ENCODE data around the gene EIF2AK2. TPM values are rescaled to one million over a fixed set of nuclear protein-coding genes. Genes with fewer than 3 reads are reported as not detected.

EIF2AK2 gene
- total and polyA plus RNA-seq, 4 experiments from 2014 or later, result 14.6 to 44.1 (median 30.2) TPM

- no peak overlapping the region for H3K4me3 ChIP-seq (ENCODE audit: low read length in 2 of 2)
- Mint-ChIP-seq H3K27ac (no peak overlapping the region), H3K36me3 (no peaks in the 10 kb centered on the region), H3K27me3 (peaks cover 7 to 9% of the 10 kb centered on the region in 2 donors), H3K4me1 (no peaks in the 10 kb centered on the region), H3K4me3 (no peak overlapping the region), H3K9me3 (no peaks in the 10 kb centered on the region)
- no peaks in the 10 kb centered on the region for H3K27me3 ChIP-seq (ENCODE audit: insufficient read depth, low read length)
- CTCF ChIA-PET (ENCODE audit: partially characterized antibody), result no interaction called here
- intact Hi-C loops (cut with micrococcal nuclease), result no loop called here
- POLR2A ChIA-PET (ENCODE audit: partially characterized antibody), result no interaction called here
- H3K27ac ChIP-seq (ENCODE audit: low read depth, low read length), result no peak overlapping the region
- DNase-seq, result no peak
- no peaks in the 10 kb centered on the region for H3K36me3 ChIP-seq (ENCODE audit: insufficient read depth, low read length)
- H3K9me3 ChIP-seq (ENCODE audit: control insufficient read depth in 1 of 2, low read length in 2 of 2), result no peaks in the 10 kb centered on the region
- no peaks in the 10 kb centered on the region for H3K4me1 ChIP-seq (ENCODE audit: insufficient read depth, low read length)
These were observed 33.5 kb upstream of the EIF2AK2 start for GRCh38 chr2:37190290-37190689.

- Histone ChIP-seq H3K36me3 (ENCODE audit: insufficient read depth, low read length) (no peaks in the 10 kb centered on the region), H3K9me3 (ENCODE audit: control insufficient read depth in 1 of 2, low read length in 2 of 2) (no peaks in the 10 kb centered on the region), H3K4me1 (ENCODE audit: insufficient read depth, low read length) (no peaks in the 10 kb centered on the region), H3K27me3 (ENCODE audit: insufficient read depth, low read length) (no peaks in the 10 kb centered on the region), H3K27ac (ENCODE audit: low read depth, low read length) (no peak overlapping the region), H3K4me3 (ENCODE audit: low read length in 2 of 2) (no peak overlapping the region)
- POLR2A ChIA-PET (ENCODE audit: partially characterized antibody), result no interaction called here
- intact Hi-C loops (cut with micrococcal nuclease), result no loop called here
- no peak overlapping the region for H3K27ac Mint-ChIP-seq
- no peak for DNase-seq
- peaks cover 7 to 9% of the 10 kb centered on the region in 2 donors for H3K27me3 Mint-ChIP-seq
- H3K36me3 Mint-ChIP-seq, result no peaks in the 10 kb centered on the region
- no peaks in the 10 kb centered on the region for H3K4me1 Mint-ChIP-seq
- H3K9me3 Mint-ChIP-seq, result no peaks in the 10 kb centered on the region
- CTCF ChIA-PET (ENCODE audit: partially characterized antibody), result interaction anchor here (0.9 to 1.6 kb wide), 2 partner anchors 8 to 21 kb away, joined by 3 read pairs; no protein-coding TSS in a partner anchor
- H3K4me3 Mint-ChIP-seq, result no peak overlapping the region
These were observed 32.8 kb upstream of the EIF2AK2 start for GRCh38 chr2:37189452-37190153.

GRCh38 chr2:37188570-37188969 lies 31.8 kb upstream of the EIF2AK2 start, which contains the start of gene SULT6B1:
SULT6B1 (minus strand) TSS chr2:37188670; CDS start chr2:37188640, 30 bp downstream.
- Histone ChIP-seq H3K36me3 (ENCODE audit: insufficient read depth, low read length) (no peaks in the 10 kb centered on the region), H3K27ac (ENCODE audit: low read depth, low read length) (no peak within 1 kb of the TSS), H3K4me1 (ENCODE audit: insufficient read depth, low read length) (no peaks in the 10 kb centered on the region), H3K4me3 (ENCODE audit: low read length in 2 of 2) (no peak within 1 kb of the TSS), H3K9me3 (ENCODE audit: control insufficient read depth in 1 of 2, low read length in 2 of 2) (no peaks in the 10 kb centered on the region), H3K27me3 (ENCODE audit: insufficient read depth, low read length) (no peaks in the 10 kb centered on the region)
- Mint-ChIP-seq H3K4me1 (no peaks in the 10 kb centered on the region), H3K9me3 (no peaks in the 10 kb centered on the region), H3K4me3 (peak within 1 kb of the TSS in 1 of 8 donors; percentile 4), H3K27ac (no peak within 1 kb of the TSS), H3K36me3 (no peaks in the 10 kb centered on the region), H3K27me3 (peaks cover 7 to 9% of the 10 kb centered on the region in 2 donors)
- intact Hi-C loops (cut with micrococcal nuclease), result no loop called here
- ChIA-PET POLR2A (ENCODE audit: partially characterized antibody) (no interaction called here), CTCF (ENCODE audit: partially characterized antibody) (interaction anchor here (1.6 kb wide), 1 partner anchor 9 kb away, joined by 3 read pairs; no protein-coding TSS in a partner anchor)
- no peak for DNase-seq

GRCh38 chr2:37181726-37182684 lies 25.2 kb upstream of the EIF2AK2 start:
- intact Hi-C loops (cut with micrococcal nuclease), result no loop called here
- POLR2A ChIA-PET (ENCODE audit: partially characterized antibody), result interaction anchor here (1.0 kb wide), 1 partner anchor 9 kb away, joined by 3 read pairs; no protein-coding TSS in a partner anchor
- Histone ChIP-seq H3K27ac (ENCODE audit: low read depth, low read length) (no peak overlapping the region), H3K27me3 (ENCODE audit: insufficient read depth, low read length) (peaks cover 5% of the 10 kb centered on the region), H3K4me1 (ENCODE audit: insufficient read depth, low read length) (no peaks in the 10 kb centered on the region), H3K4me3 (ENCODE audit: low read length in 2 of 2) (no peak overlapping the region), H3K9me3 (ENCODE audit: control insufficient read depth in 1 of 2, low read length in 2 of 2) (no peaks in the 10 kb centered on the region), H3K36me3 (ENCODE audit: insufficient read depth, low read length) (no peaks in the 10 kb centered on the region)
- Mint-ChIP-seq H3K4me1 (no peaks in the 10 kb centered on the region), H3K9me3 (no peaks in the 10 kb centered on the region), H3K27ac (no peak overlapping the region), H3K27me3 (peaks cover 11 to 14% of the 10 kb centered on the region in 2 donors), H3K36me3 (no peaks in the 10 kb centered on the region), H3K4me3 (peak overlapping the region in 1 of 8 donors; percentile 17)
- CTCF ChIA-PET (ENCODE audit: partially characterized antibody), result interaction anchor here (0.6 to 1.9 kb wide), 3 partner anchors 9 to 13 kb away, joined by 3 to 4 read pairs (median 4); no protein-coding TSS in a partner anchor
- DNase-seq, result no peak

- no peak for DNase-seq
- intact Hi-C loops (cut with micrococcal nuclease), result no loop called here
- Mint-ChIP-seq H3K36me3 (no peaks in the 10 kb centered on the region), H3K27me3 (peaks cover 3 to 9% of the 10 kb centered on the region in 2 donors), H3K9me3 (no peaks in the 10 kb centered on the region), H3K27ac (no peak overlapping the region), H3K4me1 (no peaks in the 10 kb centered on the region), H3K4me3 (no peak overlapping the region)
- ChIA-PET POLR2A (ENCODE audit: partially characterized antibody) (no interaction called here), CTCF (ENCODE audit: partially characterized antibody) (interaction anchor here (1.1 to 1.9 kb wide), 2 partner anchors 12 to 697 kb away, joined by 3 to 4 read pairs; no protein-coding TSS in a partner anchor)
- Histone ChIP-seq H3K27ac (ENCODE audit: low read depth, low read length) (no peak overlapping the region), H3K4me1 (ENCODE audit: insufficient read depth, low read length) (no peaks in the 10 kb centered on the region), H3K27me3 (ENCODE audit: insufficient read depth, low read length) (peaks cover 5% of the 10 kb centered on the region), H3K9me3 (ENCODE audit: control insufficient read depth in 1 of 2, low read length in 2 of 2) (no peaks in the 10 kb centered on the region), H3K36me3 (ENCODE audit: insufficient read depth, low read length) (no peaks in the 10 kb centered on the region), H3K4me3 (ENCODE audit: low read length in 2 of 2) (no peak overlapping the region)
These were observed 23.9 kb upstream of the EIF2AK2 start for GRCh38 chr2:37180640-37181039.

- POLR2A ChIA-PET (ENCODE audit: partially characterized antibody), result no interaction called here
- Mint-ChIP-seq H3K27ac (no peak overlapping the region), H3K4me3 (no peak overlapping the region), H3K27me3 (peaks cover 3 to 9% of the 10 kb centered on the region in 2 donors), H3K36me3 (no peaks in the 10 kb centered on the region), H3K9me3 (no peaks in the 10 kb centered on the region), H3K4me1 (no peaks in the 10 kb centered on the region)
- no peaks in the 10 kb centered on the region for H3K4me1 ChIP-seq (ENCODE audit: insufficient read depth, low read length)
- CTCF ChIA-PET (ENCODE audit: partially characterized antibody), result interaction anchor here (1.1 kb wide), 1 partner anchor 697 kb away, joined by 3 read pairs; no protein-coding TSS in a partner anchor
- no peak overlapping the region for H3K27ac ChIP-seq (ENCODE audit: low read depth, low read length)
- no peaks in the 10 kb centered on the region for H3K36me3 ChIP-seq (ENCODE audit: insufficient read depth, low read length)
- intact Hi-C loops (cut with micrococcal nuclease), result no loop called here
- no peak for DNase-seq
- H3K4me3 ChIP-seq (ENCODE audit: low read length in 2 of 2), result no peak overlapping the region
- no peaks in the 10 kb centered on the region for H3K9me3 ChIP-seq (ENCODE audit: control insufficient read depth in 1 of 2, low read length in 2 of 2)
- peaks cover 5% of the 10 kb centered on the region for H3K27me3 ChIP-seq (ENCODE audit: insufficient read depth, low read length)
These were observed 23.3 kb upstream of the EIF2AK2 start for GRCh38 chr2:37180006-37180639.

GRCh38 chr2:37173741-37174140 lies 17.0 kb upstream of the EIF2AK2 start:
- no peaks in the 10 kb centered on the region for H3K4me1 Mint-ChIP-seq
- no peak overlapping the region for H3K27ac Mint-ChIP-seq
- Histone ChIP-seq H3K27me3 (ENCODE audit: insufficient read depth, low read length) (no peaks in the 10 kb centered on the region), H3K27ac (ENCODE audit: low read depth, low read length) (no peak overlapping the region), H3K4me3 (ENCODE audit: low read length in 2 of 2) (no peak overlapping the region), H3K36me3 (ENCODE audit: insufficient read depth, low read length) (no peaks in the 10 kb centered on the region), H3K9me3 (ENCODE audit: control insufficient read depth in 1 of 2, low read length in 2 of 2) (no peaks in the 10 kb centered on the region), H3K4me1 (ENCODE audit: insufficient read depth, low read length) (no peaks in the 10 kb centered on the region)
- intact Hi-C loops (cut with micrococcal nuclease), result no loop called here
- ChIA-PET CTCF (ENCODE audit: partially characterized antibody) (no interaction called here), POLR2A (ENCODE audit: partially characterized antibody) (no interaction called here)
- H3K4me3 Mint-ChIP-seq, result no peak overlapping the region
- no peak for DNase-seq
- no peaks in the 10 kb centered on the region for H3K36me3 Mint-ChIP-seq
- H3K9me3 Mint-ChIP-seq, result no peaks in the 10 kb centered on the region
- H3K27me3 Mint-ChIP-seq, result no peaks in the 10 kb centered on the region

Data from CD4-positive, alpha-beta memory T cell (primary cell).